Activated CD4-positive, alpha-beta T cell treated with anti-CD3 and anti-CD28 coated beads for 36 hours (primary cell): Measurements from ENCODE around the gene ITIH3. TPM values are rescaled to one million over a fixed set of nuclear protein-coding genes. Genes with fewer than 3 reads are reported as not detected.

Experiments
- ATAC-seq: fragments of 200-7000 bp; cut with Tn5 transposase; one replicate; pipeline ENCODE4 v1.10.0; 2021; ENCODE audit warnings: mild to moderate bottlenecking, moderate library complexity
- CTCF ChIA-PET: fragments of 350-600 bp; sonication (Branson Sonifier 250); formaldehyde crosslinking; loops from one replicate; lab custom pipeline; 2021; ENCODE audit warnings: antibody characterized with exemption; lab: Charles Lee
- POLR2A ChIA-PET: fragments of 350-600 bp; sonication (Branson Sonifier 250); formaldehyde crosslinking; loops from one replicate; lab custom pipeline; 2021; ENCODE audit warnings: antibody characterized with exemption, inconsistent platforms; lab: Charles Lee
- DNase-seq: peaks from one replicate; pipeline ENCODE4 v3.0.0-alpha.2; 2020
- H3K27ac Mint-ChIP-seq: one replicate; pipeline ENCODE4 v1.8.0; 2021; ENCODE audit warnings: mixed read lengths
- H3K27me3 Mint-ChIP-seq: one replicate; pipeline ENCODE4 v1.8.0; 2021; ENCODE audit warnings: mixed read lengths
- H3K36me3 Mint-ChIP-seq: one replicate; pipeline ENCODE4 v1.8.0; 2021; ENCODE audit warnings: low read depth, mixed read lengths
- H3K4me1 Mint-ChIP-seq: one replicate; pipeline ENCODE4 v1.8.0; 2021; ENCODE audit warnings: mixed read lengths
- H3K4me3 Mint-ChIP-seq: one replicate; pipeline ENCODE4 v1.8.0; 2021; ENCODE audit warnings: mild to moderate bottlenecking, moderate library complexity, mixed read lengths
- H3K9me3 Mint-ChIP-seq: one replicate; pipeline ENCODE4 v1.8.0; 2021; ENCODE audit warnings: low read depth, mixed read lengths
- intact Hi-C, 2 experiments: fragments of 100-400 bp; cut with DNase I in 1 of 2; cut with micrococcal nuclease in 1 of 2; formaldehyde crosslinking; loops; one replicate each; pipeline versions ENCODE4 v1.14.2 to v1.15.1; 2022 to 2024; cut with DNase I, micrococcal nuclease
- total RNA-seq, 2 experiments: library from RNA; stranded (reverse); gene quantifications; one replicate each; pipeline ENCODE4 v1.2.3, GENCODE V29; 2021

Gene ITIH3
- total RNA-seq, 2 experiments from 2014 or later, result not detected

- no peaks in the 10 kb centered on the region for H3K36me3 Mint-ChIP-seq
- no peak for DNase-seq
- no peaks in the 10 kb centered on the region for H3K9me3 Mint-ChIP-seq
- H3K4me3 Mint-ChIP-seq, result no peak within 1 kb of the TSS
- intact Hi-C loops, result no loop called here
- no peaks in the 10 kb centered on the region for H3K27me3 Mint-ChIP-seq
- CTCF ChIA-PET, result interaction anchor here (0.6 kb wide), 1 partner anchor 14 kb away, joined by 4 read pairs; no protein-coding TSS in a partner anchor
- POLR2A ChIA-PET, result interaction anchor here (0.7 kb wide), 1 partner anchor 745 kb away, joined by 3 read pairs; no protein-coding TSS in a partner anchor
- H3K4me1 Mint-ChIP-seq, result peaks cover 21% of the 10 kb centered on the region
- H3K27ac Mint-ChIP-seq, result no peak within 1 kb of the TSS
- ATAC-seq, result no peak
Measured at GRCh38 chr3:52834871-52835501, 40.4 kb downstream of the ITIH3 start, which contains the start of gene MUSTN1. Gene MUSTN1, minus strand, starts transcription at chr3:52835019. Its CDS starts 71 bp downstream, at chr3:52834948.

DNA sequence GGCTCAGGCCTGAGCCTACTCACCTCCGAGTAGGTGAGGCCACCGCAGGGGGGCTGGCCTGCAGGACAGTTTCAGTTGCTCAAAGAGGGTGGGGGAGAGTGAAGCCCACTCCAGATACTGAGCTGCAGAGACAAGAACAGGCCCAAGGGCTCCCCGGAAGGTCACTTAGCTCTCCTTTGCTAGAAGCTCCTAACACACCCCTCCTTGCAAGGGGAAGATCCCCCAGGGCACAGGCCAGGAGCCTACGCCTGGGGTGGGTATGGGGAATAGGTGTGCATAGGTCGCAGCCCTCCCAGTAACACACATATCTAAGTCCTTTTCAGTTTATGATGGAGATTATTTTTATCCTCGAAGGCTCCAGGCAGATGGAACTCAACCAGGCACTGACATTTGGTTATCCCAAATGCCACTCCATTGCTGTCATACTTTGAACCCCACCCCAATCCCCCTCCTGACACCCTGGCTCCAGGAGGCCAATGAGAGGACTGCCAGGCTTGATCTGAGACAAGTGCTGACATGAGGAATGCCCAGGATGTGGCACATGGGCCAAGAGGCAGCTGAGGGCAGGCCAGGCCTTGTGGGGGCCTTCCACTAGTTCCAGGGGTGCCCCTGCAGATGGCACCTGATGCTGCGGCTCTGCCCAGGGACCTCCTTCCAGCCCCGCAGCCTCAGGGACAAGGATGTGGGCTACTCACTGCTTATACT lies 41.3 kb downstream of the ITIH3 start:
- CTCF ChIA-PET, result interaction anchor here (1.5 to 2.0 kb wide), 2 partner anchors 15 kb away, joined by 6 to 7 read pairs; no protein-coding TSS in a partner anchor
- Mint-ChIP-seq H3K4me1 (peaks cover 23% of the 10 kb centered on the region), H3K9me3 (no peaks in the 10 kb centered on the region), H3K36me3 (peaks cover 2% of the 10 kb centered on the region), H3K27me3 (no peaks in the 10 kb centered on the region), H3K4me3 (no peak overlapping the region), H3K27ac (no peak overlapping the region)
- POLR2A ChIA-PET, result interaction anchor here (0.7 kb wide), 1 partner anchor 746 kb away, joined by 3 read pairs; no protein-coding TSS in a partner anchor
- intact Hi-C loops, result no loop called here
- no peak for ATAC-seq
- DNase-seq, result no peak

- ChIA-PET CTCF (interaction anchor here (0.7 to 2.1 kb wide), 5 partner anchors 11 to 266 kb away, joined by 3 to 10 read pairs (median 6); no protein-coding TSS in a partner anchor), POLR2A (no interaction called here)
- Mint-ChIP-seq H3K4me1 (peaks cover 23% of the 10 kb centered on the region), H3K27ac (no peak overlapping the region), H3K9me3 (no peaks in the 10 kb centered on the region), H3K36me3 (peaks cover 2% of the 10 kb centered on the region), H3K4me3 (no peak overlapping the region), H3K27me3 (no peaks in the 10 kb centered on the region)
- ATAC-seq (no peak), DNase-seq (no peak)
- intact Hi-C loops, result no loop called here
Measured at GRCh38 chr3:52836471-52836845, 41.9 kb downstream of the ITIH3 start.

GRCh38 chr3:52836986-52837385 lies 42.4 kb downstream of the ITIH3 start:
- no peak for ATAC-seq
- CTCF ChIA-PET, result interaction anchor here (0.7 to 2.1 kb wide), 5 partner anchors 11 to 266 kb away, joined by 3 to 10 read pairs (median 6); no protein-coding TSS in a partner anchor
- H3K27ac Mint-ChIP-seq, result no peak overlapping the region
- H3K9me3 Mint-ChIP-seq, result no peaks in the 10 kb centered on the region
- H3K4me1 Mint-ChIP-seq, result peaks cover 23% of the 10 kb centered on the region
- intact Hi-C loops, result no loop called here
- no peak for DNase-seq
- H3K36me3 Mint-ChIP-seq, result peaks cover 2% of the 10 kb centered on the region
- no peaks in the 10 kb centered on the region for H3K27me3 Mint-ChIP-seq
- POLR2A ChIA-PET, result no interaction called here
- no peak overlapping the region for H3K4me3 Mint-ChIP-seq

DNA sequence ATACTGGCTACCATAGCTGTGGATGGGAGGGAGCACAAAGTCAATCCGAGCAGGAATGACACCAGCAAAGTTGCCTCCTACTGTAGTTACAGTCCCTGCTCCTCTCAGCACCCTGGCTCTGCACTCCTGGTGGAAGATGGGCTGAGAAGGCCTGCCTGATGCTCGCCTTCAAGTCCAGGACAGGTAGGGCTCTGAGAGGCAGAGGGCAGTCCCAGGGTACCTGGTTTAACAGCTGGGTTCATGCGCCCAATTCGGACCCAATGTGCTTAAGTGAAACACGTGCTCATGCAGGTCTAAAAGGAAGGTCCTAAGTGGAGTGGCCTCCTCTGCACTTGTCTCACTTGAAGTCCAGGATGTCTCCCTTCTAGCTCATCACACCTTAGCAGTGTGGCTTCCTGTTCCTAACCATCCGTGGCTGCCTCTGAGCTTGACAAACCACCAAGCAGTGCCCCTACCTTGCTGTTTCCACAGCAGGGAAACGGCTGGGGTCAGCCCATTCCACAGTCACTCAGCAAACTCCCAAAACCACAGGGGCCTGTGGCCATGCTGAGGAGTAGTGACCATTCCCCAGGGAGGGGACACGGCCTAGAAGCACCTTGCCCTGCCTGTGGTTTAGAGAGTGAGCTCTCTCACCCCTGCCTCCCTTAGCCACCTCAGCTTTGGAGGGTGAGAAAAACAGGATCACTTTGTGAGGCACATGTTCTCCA lies 44.1 kb downstream of the ITIH3 start:
- Mint-ChIP-seq H3K9me3 (no peaks in the 10 kb centered on the region), H3K27ac (no peak overlapping the region), H3K4me1 (peaks cover 23% of the 10 kb centered on the region), H3K27me3 (no peaks in the 10 kb centered on the region), H3K36me3 (peaks cover 2% of the 10 kb centered on the region), H3K4me3 (no peak overlapping the region)
- CTCF ChIA-PET, result interaction anchor here (0.6 to 2.1 kb wide), 11 partner anchors 9 to 325 kb away, joined by 3 to 10 read pairs (median 3); partner anchors contain the start of gene NEK4
- POLR2A ChIA-PET, result interaction anchor here (1.0 kb wide), 1 partner anchor 133 kb away, joined by 3 read pairs; the partner anchor contains the start of genes GLT8D1 and SPCS1
- intact Hi-C loops, result no loop called here
- ATAC-seq (peak; percentile 80), DNase-seq (peak; percentile 22)

- ChIA-PET POLR2A (interaction anchor here (1.0 kb wide), 1 partner anchor 134 kb away, joined by 3 read pairs; the partner anchor contains the start of genes GLT8D1 and SPCS1), CTCF (interaction anchor here (0.7 to 1.3 kb wide), 7 partner anchors 9 to 325 kb away, joined by 3 to 6 read pairs (median 3); partner anchors contain the start of gene NEK4)
- Mint-ChIP-seq H3K4me1 (peaks cover 24% of the 10 kb centered on the region), H3K27me3 (no peaks in the 10 kb centered on the region), H3K36me3 (peaks cover 2% of the 10 kb centered on the region), H3K4me3 (no peak overlapping the region), H3K9me3 (no peaks in the 10 kb centered on the region), H3K27ac (no peak overlapping the region)
- intact Hi-C loops, result no loop called here
- no peak for DNase-seq
- no peak for ATAC-seq
Measured at GRCh38 chr3:52839268-52839575, 44.6 kb downstream of the ITIH3 start.

DNA sequence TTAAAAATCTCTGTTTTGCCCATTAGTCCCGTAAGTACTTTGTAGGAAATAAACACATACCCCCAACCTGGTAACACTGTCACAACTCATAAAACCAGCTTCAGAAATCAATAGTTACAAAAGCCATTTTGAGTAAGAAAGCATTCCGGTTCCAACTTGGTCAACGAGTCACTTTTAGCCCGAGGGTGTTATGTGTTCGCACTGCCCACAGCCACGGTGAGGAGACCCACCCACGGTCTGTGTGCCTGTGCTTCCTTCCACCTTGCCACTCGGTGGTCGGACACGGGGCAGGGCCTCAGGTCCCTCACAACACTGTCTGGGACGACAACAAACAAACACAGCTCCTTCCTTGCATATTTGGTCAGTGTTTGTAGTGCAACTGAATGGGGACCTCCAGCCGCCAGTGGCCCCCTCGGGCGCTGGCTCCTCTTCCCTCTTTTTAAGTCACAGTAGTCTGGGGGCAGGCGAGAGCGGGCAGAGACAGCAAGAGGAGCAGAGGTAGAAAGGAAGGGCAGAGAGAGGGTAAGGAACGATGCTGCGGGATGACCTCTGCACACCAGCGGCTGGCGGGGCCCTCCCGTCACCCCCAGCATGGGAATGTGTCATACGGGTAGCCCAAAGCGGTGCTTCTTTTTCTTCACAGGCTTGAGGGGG lies 45.4 kb downstream of the ITIH3 start:
- H3K36me3 Mint-ChIP-seq, result peaks cover 2% of the 10 kb centered on the region
- H3K4me3 Mint-ChIP-seq, result no peak overlapping the region
- ATAC-seq (no peak), DNase-seq (no peak)
- H3K27ac Mint-ChIP-seq, result no peak overlapping the region
- no peaks in the 10 kb centered on the region for H3K9me3 Mint-ChIP-seq
- H3K4me1 Mint-ChIP-seq, result peaks cover 30% of the 10 kb centered on the region
- CTCF ChIA-PET, result interaction anchor here (1.3 kb wide), 1 partner anchor 8 kb away, joined by 6 read pairs; no protein-coding TSS in a partner anchor
- intact Hi-C loops, result no loop called here
- H3K27me3 Mint-ChIP-seq, result no peaks in the 10 kb centered on the region
- POLR2A ChIA-PET, result interaction anchor here (0.5 kb wide), 1 partner anchor 841 kb away, joined by 3 read pairs; no protein-coding TSS in a partner anchor

DNA sequence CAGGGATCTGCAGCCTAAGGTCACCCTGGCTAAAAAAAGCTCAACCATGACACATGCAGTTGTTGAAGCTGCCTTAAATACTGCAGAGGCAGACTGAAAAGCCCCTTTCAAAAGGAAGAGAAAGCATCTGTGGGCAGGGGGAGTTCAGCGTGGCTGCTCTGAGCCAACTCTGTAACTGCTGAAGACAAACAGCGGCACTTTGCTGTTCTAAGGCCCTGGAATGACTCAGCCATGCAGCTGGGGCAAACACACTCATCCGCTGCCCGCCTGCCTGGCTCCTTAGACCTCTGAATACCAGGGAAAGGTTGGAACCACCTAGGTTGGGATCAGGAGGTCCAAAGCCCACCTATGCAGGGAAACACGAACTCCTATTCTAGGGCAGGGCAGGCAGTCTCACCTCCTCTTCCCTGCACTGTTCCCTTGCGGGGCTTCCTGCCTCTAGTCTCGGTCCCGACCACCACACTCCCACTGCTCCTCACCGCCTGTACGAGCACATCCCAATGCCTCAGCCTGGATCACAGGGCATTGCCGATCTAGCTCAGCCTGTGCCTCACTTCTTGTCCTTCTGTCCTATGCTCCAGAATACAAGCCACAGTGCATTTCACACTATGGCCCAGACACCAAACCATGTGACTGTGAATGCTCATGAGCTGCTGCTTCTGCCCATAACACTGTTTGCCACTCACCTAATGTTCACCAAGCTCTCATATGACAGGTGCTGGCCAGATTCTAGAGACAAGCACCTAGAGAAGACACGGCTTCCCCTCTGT lies 46.8 kb downstream of the ITIH3 start:
- no peaks in the 10 kb centered on the region for H3K27me3 Mint-ChIP-seq
- ATAC-seq (no peak), DNase-seq (no peak)
- ChIA-PET POLR2A (no interaction called here), CTCF (no interaction called here)
- H3K36me3 Mint-ChIP-seq, result peaks cover 2% of the 10 kb centered on the region
- H3K4me1 Mint-ChIP-seq, result peaks cover 30% of the 10 kb centered on the region
- H3K27ac Mint-ChIP-seq, result no peak overlapping the region
- H3K9me3 Mint-ChIP-seq, result no peaks in the 10 kb centered on the region
- intact Hi-C loops, result no loop called here
- H3K4me3 Mint-ChIP-seq, result no peak overlapping the region

DNA sequence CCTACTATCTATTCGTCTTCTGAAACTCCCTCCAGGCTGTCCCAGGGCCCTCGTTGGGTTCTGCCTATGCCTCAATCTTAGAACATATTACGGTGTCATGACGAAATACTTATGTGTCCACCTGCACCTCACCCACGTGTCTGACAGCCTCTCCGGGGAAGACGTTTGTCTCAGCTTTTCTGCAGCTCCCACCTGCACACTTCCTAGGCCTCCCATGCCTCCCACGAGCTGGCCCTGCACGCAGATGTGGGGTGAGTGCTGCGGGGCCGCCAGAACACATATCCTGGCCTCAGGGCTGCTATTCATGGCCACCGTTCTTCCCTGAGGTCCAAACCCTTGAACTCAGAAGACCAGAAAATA lies 47.4 kb downstream of the ITIH3 start:
- Mint-ChIP-seq H3K36me3 (peaks cover 2% of the 10 kb centered on the region), H3K4me1 (peaks cover 30% of the 10 kb centered on the region), H3K9me3 (no peaks in the 10 kb centered on the region), H3K27ac (no peak overlapping the region), H3K27me3 (no peaks in the 10 kb centered on the region), H3K4me3 (no peak overlapping the region)
- POLR2A ChIA-PET, result interaction anchor here (0.6 kb wide), 1 partner anchor 53 kb away, joined by 3 read pairs; no protein-coding TSS in a partner anchor
- DNase-seq, result no peak
- CTCF ChIA-PET, result no interaction called here
- intact Hi-C loops, result no loop called here
- no peak for ATAC-seq

DNA sequence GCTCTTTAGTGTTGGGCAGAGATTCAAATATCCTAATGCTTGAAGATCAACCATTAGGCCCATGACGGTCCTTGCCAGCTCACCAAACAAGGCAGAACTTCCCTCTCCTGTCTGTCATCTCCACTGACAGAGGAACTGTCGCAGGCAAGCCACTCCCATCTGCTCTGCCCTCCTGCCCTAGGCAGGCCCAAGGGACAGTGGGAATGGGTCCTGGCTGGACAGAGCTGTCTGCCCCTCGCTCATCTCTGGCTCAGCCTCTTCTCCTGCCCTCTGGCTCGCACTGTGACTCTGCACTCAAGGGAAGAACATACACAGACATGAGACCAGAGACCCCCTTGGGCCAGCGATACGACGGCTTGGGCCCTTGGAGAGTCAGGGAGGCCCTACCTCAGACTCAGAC lies 47.8 kb downstream of the ITIH3 start:
- Mint-ChIP-seq H3K27me3 (no peaks in the 10 kb centered on the region), H3K4me1 (peaks cover 30% of the 10 kb centered on the region), H3K4me3 (no peak overlapping the region), H3K27ac (no peak overlapping the region), H3K9me3 (no peaks in the 10 kb centered on the region), H3K36me3 (peaks cover 2% of the 10 kb centered on the region)
- POLR2A ChIA-PET, result interaction anchor here (0.6 kb wide), 1 partner anchor 53 kb away, joined by 3 read pairs; no protein-coding TSS in a partner anchor
- intact Hi-C loops, result no loop called here
- CTCF ChIA-PET, result interaction anchor here (0.6 to 1.5 kb wide), 3 partner anchors 21 to 377 kb away, joined by 3 to 7 read pairs (median 3); no protein-coding TSS in a partner anchor
- DNase-seq (no peak), ATAC-seq (no peak)
